HepG2 (cell line): ENCODE results near the gene RNF10. TPM values are rescaled to one million over a fixed set of nuclear protein-coding genes. Genes with fewer than 3 reads are reported as not detected.

ENCODE experiments used
- CC2D1A ChIP-seq: sonication (generic); formaldehyde crosslinking; IDR thresholded peaks from 2 replicates; pipeline ENCODE4 v1.8.1; 2023; ENCODE audit warnings: mild to moderate bottlenecking, missing genetic modification reagents
- DRAP1 ChIP-seq: IDR thresholded peaks from 2 replicates; pipeline ENCODE4 v1.6.1; 2016; ENCODE audit warnings: missing genetic modification reagents, missing compliant biosample characterization
- E2F1 ChIP-seq: sonication (generic); formaldehyde crosslinking; IDR thresholded peaks from 2 replicates; pipeline ENCODE4 v1.5.0; 2020; ENCODE audit warnings: missing genetic modification reagents
- FOXK2 ChIP-seq: fragments of 450-650 bp; IDR thresholded peaks from 2 replicates; pipeline ENCODE4 v1.6.1; 2016
- MYNN ChIP-seq: sonication (generic); formaldehyde crosslinking; IDR thresholded peaks from 2 replicates; pipeline ENCODE4 v1.4.0; 2020; ENCODE audit warnings: mild to moderate bottlenecking, low read depth, missing genetic modification reagents
- NCOA5 ChIP-seq: sonication (generic); formaldehyde crosslinking; IDR thresholded peaks from 2 replicates; pipeline ENCODE4 v1.4.0; 2020; ENCODE audit warnings: missing genetic modification reagents
- NFKB2 ChIP-seq: sonication (generic); formaldehyde crosslinking; IDR thresholded peaks from 2 replicates; pipeline ENCODE4 v1.4.0; 2020; ENCODE audit warnings: missing genetic modification reagents, borderline replicate concordance
- ONECUT2 ChIP-seq: sonication (generic); formaldehyde crosslinking; IDR thresholded peaks from 2 replicates; pipeline ENCODE4 v1.4.0; 2020; ENCODE audit warnings: missing genetic modification reagents
- PATZ1 ChIP-seq: sonication (generic); formaldehyde crosslinking; IDR thresholded peaks from 2 replicates; pipeline ENCODE4 v1.4.0; 2020; ENCODE audit warnings: missing genetic modification reagents
- PRDM15 ChIP-seq: sonication (generic); formaldehyde crosslinking; IDR thresholded peaks from 2 replicates; pipeline ENCODE4 v1.4.0; 2020; ENCODE audit warnings: missing genetic modification reagents
- SCMH1 ChIP-seq: sonication (generic); formaldehyde crosslinking; IDR thresholded peaks from 2 replicates; pipeline ENCODE4 v1.9.0; 2021; ENCODE audit warnings: missing genetic modification reagents, mild to moderate bottlenecking, borderline replicate concordance
- SOX5 ChIP-seq: IDR thresholded peaks from 2 replicates; pipeline ENCODE4 v1.6.1; 2016; ENCODE audit warnings: borderline replicate concordance
- SP140L ChIP-seq: sonication (generic); formaldehyde crosslinking; IDR thresholded peaks from 2 replicates; pipeline ENCODE4 v1.4.0; 2020; ENCODE audit warnings: missing genetic modification reagents, borderline replicate concordance
- SP4 ChIP-seq: sonication (generic); formaldehyde crosslinking; IDR thresholded peaks from 2 replicates; pipeline ENCODE4 v1.8.1; 2023; ENCODE audit warnings: mild to moderate bottlenecking, missing genetic modification reagents
- ZFP36L1 ChIP-seq: sonication (generic); formaldehyde crosslinking; IDR thresholded peaks from 2 replicates; pipeline ENCODE4 v1.8.0; 2022; ENCODE audit warnings: mild to moderate bottlenecking, missing genetic modification reagents, moderate library complexity
- ZNF136 ChIP-seq: sonication (generic); formaldehyde crosslinking; IDR thresholded peaks from 2 replicates; pipeline ENCODE4 v1.8.1; 2022; ENCODE audit warnings: low read depth, mild to moderate bottlenecking, moderate library complexity, missing genetic modification reagents
- ZNF275 ChIP-seq: sonication (generic); formaldehyde crosslinking; IDR thresholded peaks from 2 replicates; pipeline ENCODE4 v1.8.0; 2022; ENCODE audit warnings: missing genetic modification reagents, mild to moderate bottlenecking, inconsistent platforms, borderline replicate concordance
- ZNF280B ChIP-seq: sonication (generic); formaldehyde crosslinking; IDR thresholded peaks from 2 replicates; pipeline ENCODE4 v1.5.0; 2020; ENCODE audit warnings: missing genetic modification reagents, mild to moderate bottlenecking, borderline replicate concordance
- ZNF839 ChIP-seq: sonication (generic); formaldehyde crosslinking; IDR thresholded peaks from 2 replicates; pipeline ENCODE4 v1.4.0; 2020; ENCODE audit warnings: missing genetic modification reagents, mild to moderate bottlenecking, borderline replicate concordance
- polyA plus RNA-seq, 8 experiments: library from polyadenylated mRNA; depleted of rRNA in 3 of 8; stranded (reverse) in 7 of 8; unstranded in 1 of 8; fragments of >200 nt; fragmentation: Illumina TruSeq in 4 of 8; extraction: Trizol in 4 of 8; gene quantifications; 2 replicates each; pipeline versions ENCODE4 v1.2.1 to v1.2.3, GENCODE V29; 2011 to 2016; ENCODE audit warnings: low read depth in 4 of 8, missing spikeins in 1 of 8, mixed read lengths in 1 of 8; ENCODE audit not compliant: insufficient read depth in 1 of 8
- total RNA-seq, 5 experiments: library from RNA; depleted of rRNA; stranded (reverse); fragments of >200 nt; fragmentation: Illumina TruSeq; extraction: Trizol; gene quantifications; 2 replicates each; pipeline ENCODE4 v1.2.3, GENCODE V29; 2016; ENCODE audit warnings: low read depth in 1 of 5

RNF10 gene
- total and polyA plus RNA-seq, 2 of the 13 experiments (the other 11 are each of a cell fraction or from before 2014, with no cell fraction given): 62.5 to 88.0 TPM

- TF ChIP-seq ZFP36L1 (peak; percentile 69), ZNF136 (CRISPR knock-in tag) (no peak), ZNF280B (0 out of 2 replicates have a peak, but pooled peaks have one; percentile 32), ZNF839 (peak; percentile 60; the same call in 1 of the 2 replicates), MYNN (CRISPR knock-in tag) (no peak), SP4 (peak; percentile 31; the same call in 1 of the 2 replicates), SCMH1 (CRISPR knock-in tag) (no peak), PRDM15 (CRISPR knock-in tag) (peak; percentile 45; the same call in 1 of the 2 replicates), DRAP1 (CRISPR knock-in tag) (peak; percentile 80), ONECUT2 (CRISPR knock-in tag) (no peak), SOX5 (CRISPR knock-in tag) (0 out of 2 replicates have a peak, but pooled peaks have one; percentile 46), PATZ1 (CRISPR knock-in tag) (no peak), FOXK2 (no peak), SP140L (no peak), CC2D1A (no peak), ZNF275 (CRISPR knock-in tag) (peak; percentile 15; the same call in 1 of the 2 replicates), NCOA5 (CRISPR knock-in tag) (no peak), E2F1 (CRISPR knock-in tag) (no peak), NFKB2 (CRISPR knock-in tag) (peak; percentile 81; the same call in 1 of the 2 replicates)
Observed at GRCh38 chr12:120528861-120529525, 5.2 kb upstream of the RNF10 start, which contains the start of gene COQ5 (continued).
